IPS-15b (cell line): ENCODE results near the gene NRXN3.

Experiments
- H3K27me3 ChIP-seq: one replicate; pipeline ENCODE4 v1.6.1; 2013; ENCODE audit warnings: low read length; ENCODE audit not compliant: control insufficient read depth, insufficient read depth
- H3K36me3 ChIP-seq: one replicate; pipeline ENCODE4 v1.6.1; 2013; ENCODE audit warnings: low read length; ENCODE audit not compliant: control insufficient read depth, insufficient read depth
- H3K4me1 ChIP-seq: one replicate; pipeline ENCODE4 v1.6.1; 2013; ENCODE audit warnings: mild to moderate bottlenecking, low read length; ENCODE audit not compliant: control insufficient read depth, insufficient read depth
- H3K4me3 ChIP-seq: one replicate; pipeline ENCODE4 v1.5.1; 2013; ENCODE audit warnings: low read depth, low read length
- H3K9ac ChIP-seq: one replicate; pipeline ENCODE4 v1.6.1; 2013; ENCODE audit warnings: low read depth, mild to moderate bottlenecking, low read length
- H3K9me3 ChIP-seq: one replicate; pipeline ENCODE4 v1.6.1; 2013; ENCODE audit warnings: mild to moderate bottlenecking, low read length; ENCODE audit not compliant: control insufficient read depth, insufficient read depth

NRXN3 gene

GRCh38 chr14:79544698-79545070 is 1374.5 kb downstream of the NRXN3 start:
- Histone ChIP-seq H3K36me3 (no peaks in the 10 kb centered on the region), H3K4me3 (no peak overlapping the region), H3K27me3 (no peaks in the 10 kb centered on the region), H3K4me1 (no peaks in the 10 kb centered on the region), H3K9me3 (no peaks in the 10 kb centered on the region), H3K9ac (no peak overlapping the region)

- Histone ChIP-seq H3K9ac (no peak overlapping the region), H3K27me3 (no peaks in the 10 kb centered on the region), H3K36me3 (no peaks in the 10 kb centered on the region), H3K9me3 (no peaks in the 10 kb centered on the region), H3K4me1 (peaks cover 14% of the 10 kb centered on the region), H3K4me3 (no peak overlapping the region)
Measured at GRCh38 chr14:79548836-79549235, 1378.7 kb downstream of the NRXN3 start.

DNA sequence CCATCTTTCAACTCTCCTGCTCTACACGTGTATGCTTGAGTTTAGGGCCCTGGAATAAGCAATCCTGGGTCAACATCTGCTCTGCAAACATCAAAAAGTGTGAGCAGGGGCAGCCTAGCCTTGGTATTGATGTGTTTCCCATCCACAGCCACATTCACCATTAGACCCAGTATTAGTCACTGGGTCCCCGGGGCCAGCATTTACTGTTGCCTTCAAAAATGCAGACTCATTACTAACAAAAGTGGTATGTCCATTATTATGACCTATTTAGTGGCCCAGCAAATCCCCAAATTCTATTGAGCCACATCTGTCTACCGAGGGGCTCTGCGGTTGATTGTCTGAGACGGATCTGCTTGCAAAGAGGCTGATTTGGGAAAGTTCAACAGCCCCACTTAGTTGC is 1379.3 kb downstream of the NRXN3 start:
- no peaks in the 10 kb centered on the region for H3K9me3 ChIP-seq
- H3K27me3 ChIP-seq: no peaks in the 10 kb centered on the region
- H3K4me3 ChIP-seq: no peak overlapping the region
- peaks cover 14% of the 10 kb centered on the region for H3K4me1 ChIP-seq
- no peaks in the 10 kb centered on the region for H3K36me3 ChIP-seq
- H3K9ac ChIP-seq: no peak overlapping the region

DNA sequence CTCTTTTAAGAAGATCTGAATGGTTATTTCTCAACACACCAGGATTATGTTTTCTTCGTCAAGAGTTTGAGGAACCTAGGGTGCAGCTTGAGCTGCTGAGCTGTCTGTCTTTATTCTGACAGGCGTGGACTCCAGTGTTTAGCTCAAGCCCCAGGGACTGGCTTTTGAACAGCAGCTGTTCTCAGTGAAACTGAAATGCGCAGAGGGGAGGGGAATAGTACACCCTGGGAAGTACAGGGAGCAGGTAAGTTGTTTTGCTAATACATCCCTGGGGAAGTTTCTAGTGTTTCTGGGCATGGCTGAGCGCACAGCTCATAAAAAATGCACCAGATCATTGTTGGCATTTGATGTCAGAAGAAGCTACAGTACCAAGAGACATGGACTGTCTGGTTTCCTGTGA is 1381.3 kb downstream of the NRXN3 start:
- H3K36me3 ChIP-seq: no peaks in the 10 kb centered on the region
- H3K9ac ChIP-seq: no peak overlapping the region
- H3K9me3 ChIP-seq: no peaks in the 10 kb centered on the region
- H3K27me3 ChIP-seq: no peaks in the 10 kb centered on the region
- peaks cover 14% of the 10 kb centered on the region for H3K4me1 ChIP-seq
- no peak overlapping the region for H3K4me3 ChIP-seq

DNA sequence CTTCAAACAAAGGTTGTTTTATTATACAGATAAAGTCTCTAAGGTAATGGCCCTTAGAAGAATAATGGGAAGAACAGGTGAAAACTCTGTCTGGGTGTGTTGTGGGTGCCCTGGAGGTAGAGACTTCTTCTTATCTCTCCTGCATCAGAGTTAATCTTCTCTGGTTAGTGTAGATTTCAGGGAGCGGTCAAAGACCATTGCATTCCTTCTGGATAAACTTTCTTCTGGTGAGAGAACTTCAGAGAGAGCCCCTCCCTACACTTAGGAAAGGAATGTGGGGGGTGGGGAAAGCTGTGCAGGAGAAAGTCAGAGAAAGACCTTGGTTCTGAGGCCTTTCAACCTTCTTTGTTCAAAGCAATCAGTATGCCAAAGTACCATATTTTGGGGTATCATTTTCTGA is 1382.6 kb downstream of the NRXN3 start:
- H3K9ac ChIP-seq: no peak overlapping the region
- no peaks in the 10 kb centered on the region for H3K36me3 ChIP-seq
- H3K27me3 ChIP-seq: no peaks in the 10 kb centered on the region
- H3K4me1 ChIP-seq: peaks cover 14% of the 10 kb centered on the region
- H3K4me3 ChIP-seq: no peak overlapping the region
- H3K9me3 ChIP-seq: no peaks in the 10 kb centered on the region

DNA sequence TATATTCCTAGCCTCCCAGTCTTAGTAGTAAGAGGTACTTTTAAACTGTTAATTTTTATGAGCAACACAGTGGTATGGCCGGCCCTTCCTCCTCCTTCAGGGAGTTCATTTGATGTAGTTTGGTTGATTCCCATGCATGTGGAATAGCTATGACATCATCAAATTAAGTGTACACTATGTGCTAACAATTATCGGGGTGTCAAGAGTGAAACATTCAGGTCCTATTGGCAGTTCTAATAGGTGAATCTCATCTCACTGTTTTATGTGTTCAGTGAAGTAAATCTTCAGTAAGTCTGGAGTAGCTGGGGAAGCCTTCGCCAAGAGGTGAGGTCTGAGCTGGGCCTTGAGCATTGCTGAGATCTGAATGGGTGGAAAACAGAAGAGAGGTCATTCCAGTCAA is 1384.6 kb downstream of the NRXN3 start:
- no peaks in the 10 kb centered on the region for H3K9me3 ChIP-seq
- peaks cover 14% of the 10 kb centered on the region for H3K4me1 ChIP-seq
- H3K9ac ChIP-seq: no peak overlapping the region
- H3K27me3 ChIP-seq: no peaks in the 10 kb centered on the region
- H3K36me3 ChIP-seq: no peaks in the 10 kb centered on the region
- no peak overlapping the region for H3K4me3 ChIP-seq

GRCh38 chr14:79555429-79555828 is 1385.3 kb downstream of the NRXN3 start:
- no peak overlapping the region for H3K9ac ChIP-seq
- no peaks in the 10 kb centered on the region for H3K9me3 ChIP-seq
- H3K27me3 ChIP-seq: no peaks in the 10 kb centered on the region
- H3K36me3 ChIP-seq: no peaks in the 10 kb centered on the region
- no peak overlapping the region for H3K4me3 ChIP-seq
- H3K4me1 ChIP-seq: peaks cover 14% of the 10 kb centered on the region

- H3K27me3 ChIP-seq: no peaks in the 10 kb centered on the region
- H3K4me1 ChIP-seq: peaks cover 17% of the 10 kb centered on the region
- no peaks in the 10 kb centered on the region for H3K9me3 ChIP-seq
- no peak overlapping the region for H3K9ac ChIP-seq
- H3K36me3 ChIP-seq: no peaks in the 10 kb centered on the region
- H3K4me3 ChIP-seq: no peak overlapping the region
Measured at GRCh38 chr14:79557309-79557708, 1387.1 kb downstream of the NRXN3 start.

DNA sequence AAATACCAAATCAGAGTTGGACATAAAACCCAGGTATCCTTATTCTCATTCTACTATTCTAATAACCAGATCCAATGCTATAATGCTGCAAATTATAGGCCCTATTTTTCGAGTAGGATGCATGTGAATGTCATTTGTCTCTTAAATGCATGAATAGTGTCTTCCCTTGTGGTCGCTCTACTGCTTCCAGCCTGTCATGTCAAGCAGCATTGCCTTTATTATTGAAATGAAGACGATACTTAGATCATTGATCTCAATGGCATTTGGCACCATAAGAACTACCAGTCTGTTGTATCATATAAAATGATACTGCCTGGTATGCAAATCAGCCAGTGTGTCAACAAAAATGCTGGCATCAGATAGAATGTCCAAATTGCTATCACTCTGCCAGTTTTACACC is 1392.0 kb downstream of the NRXN3 start:
- Histone ChIP-seq H3K4me1 (peaks cover 5% of the 10 kb centered on the region), H3K9me3 (no peaks in the 10 kb centered on the region), H3K4me3 (no peak overlapping the region), H3K36me3 (no peaks in the 10 kb centered on the region), H3K9ac (no peak overlapping the region), H3K27me3 (no peaks in the 10 kb centered on the region)

DNA sequence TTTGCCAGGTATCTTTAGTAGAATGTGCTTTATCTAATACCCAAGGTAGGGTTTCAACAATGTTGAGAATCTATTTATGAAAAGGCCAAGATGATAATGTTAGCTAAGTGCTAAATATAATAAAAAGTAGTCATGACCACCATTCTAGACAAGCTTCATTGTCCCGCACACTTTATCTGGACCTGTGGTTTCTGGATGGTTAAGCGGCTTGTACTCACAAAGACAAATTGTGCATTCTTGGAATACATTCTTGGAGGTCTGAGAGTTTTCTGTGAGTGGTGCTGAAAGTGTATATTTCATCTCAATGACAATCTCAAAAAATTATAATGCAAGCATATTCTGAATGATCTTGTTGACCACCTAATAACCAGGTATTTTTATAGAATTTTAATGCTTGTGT is 1394.2 kb downstream of the NRXN3 start:
- Histone ChIP-seq H3K27me3 (no peaks in the 10 kb centered on the region), H3K9me3 (no peaks in the 10 kb centered on the region), H3K9ac (no peak overlapping the region), H3K4me1 (peaks cover 10% of the 10 kb centered on the region), H3K36me3 (no peaks in the 10 kb centered on the region), H3K4me3 (no peak overlapping the region)

DNA sequence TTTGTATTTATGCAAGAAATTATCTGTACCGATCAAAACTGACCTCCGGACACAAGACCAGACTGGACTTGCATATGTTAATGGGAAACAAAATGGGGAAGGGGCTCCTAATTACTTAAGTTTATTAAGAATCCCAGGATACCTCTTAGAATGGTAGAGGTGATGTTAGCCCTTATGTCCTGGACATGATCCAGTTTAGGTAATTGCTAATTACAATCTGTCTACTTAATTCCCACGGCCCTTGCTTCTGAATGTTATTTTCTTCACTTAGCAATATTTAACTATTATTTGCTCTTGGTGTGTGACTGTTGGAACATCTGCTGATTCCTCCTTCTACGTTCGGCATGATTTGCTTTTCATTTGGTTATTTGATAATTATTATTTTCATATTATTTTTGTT is 1397.1 kb downstream of the NRXN3 start:
- no peak overlapping the region for H3K9ac ChIP-seq
- no peak overlapping the region for H3K4me3 ChIP-seq
- no peaks in the 10 kb centered on the region for H3K9me3 ChIP-seq
- no peaks in the 10 kb centered on the region for H3K36me3 ChIP-seq
- peaks cover 5% of the 10 kb centered on the region for H3K4me1 ChIP-seq
- H3K27me3 ChIP-seq: no peaks in the 10 kb centered on the region

- Histone ChIP-seq H3K4me1 (peaks cover 5% of the 10 kb centered on the region), H3K4me3 (no peak overlapping the region), H3K9ac (no peak overlapping the region), H3K9me3 (no peaks in the 10 kb centered on the region), H3K27me3 (no peaks in the 10 kb centered on the region), H3K36me3 (no peaks in the 10 kb centered on the region)
Measured at GRCh38 chr14:79568594-79568993, 1398.4 kb downstream of the NRXN3 start.

DNA sequence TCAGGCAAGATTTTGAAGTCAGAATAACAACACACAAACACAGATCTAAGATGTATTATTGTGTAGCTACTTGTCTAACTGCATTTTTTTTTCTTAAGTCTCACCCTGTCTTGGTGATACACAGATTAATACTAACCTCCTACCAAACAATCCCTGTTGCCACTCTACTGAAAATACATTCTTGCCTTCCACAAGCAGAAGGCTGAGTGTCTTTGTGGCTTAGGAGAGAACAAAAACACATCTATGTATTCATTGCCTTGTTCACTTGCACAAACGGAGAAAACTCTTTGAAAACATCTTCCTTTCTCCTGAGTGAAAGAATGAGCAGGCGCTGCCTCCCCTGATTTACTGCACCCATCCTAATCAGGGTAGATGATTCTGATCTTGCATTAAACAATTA is 1398.9 kb downstream of the NRXN3 start:
- H3K9me3 ChIP-seq: no peaks in the 10 kb centered on the region
- no peak overlapping the region for H3K4me3 ChIP-seq
- no peak overlapping the region for H3K9ac ChIP-seq
- no peaks in the 10 kb centered on the region for H3K27me3 ChIP-seq
- H3K36me3 ChIP-seq: no peaks in the 10 kb centered on the region
- H3K4me1 ChIP-seq: peaks cover 5% of the 10 kb centered on the region
